NCI-H1092 (cell line): ENCODE measurements around the gene C3orf49.

ENCODE experiments used
- DNase-seq: peaks from one replicate; lab custom pipeline; 2025; lab: John Stamatoyannopoulos, UW

C3orf49 gene

GRCh38 chr3:63851287-63851686 is 32.2 kb downstream of the C3orf49 start:
- DNase-seq, result no peak

GRCh38 chr3:63853106-63853505 is 34.0 kb downstream of the C3orf49 start:
- no peak for DNase-seq

GRCh38 chr3:63855333-63855940 is 36.3 kb downstream of the C3orf49 start:
- DNase-seq, result no peak

GRCh38 chr3:63857311-63857710 is 38.2 kb downstream of the C3orf49 start:
- no peak for DNase-seq

- DNase-seq, result no peak
Measured at GRCh38 chr3:63860776-63861175, 41.7 kb downstream of the C3orf49 start.

- no peak for DNase-seq
Measured at GRCh38 chr3:63861306-63861705, 42.2 kb downstream of the C3orf49 start.

- DNase-seq, result no peak
Measured at GRCh38 chr3:63862804-63863149, 43.7 kb downstream of the C3orf49 start.

GRCh38 chr3:63863150-63864007 is 44.3 kb downstream of the C3orf49 start, which contains the start of the genes ATXN7 and THOC7:
TSS of gene ATXN7 (plus strand) at chr3:63863867. CDS start at chr3:63912599, 48,732 bp downstream.
TSS of gene THOC7 (minus strand) at chr3:63863805. CDS start at chr3:63863790, 15 bp downstream.
- DNase-seq, result peak; percentile 13

GRCh38 chr3:63864008-63864964 is 45.2 kb downstream of the C3orf49 start:
- no peak for DNase-seq

- no peak for DNase-seq
Measured at GRCh38 chr3:63864965-63865327, 45.8 kb downstream of the C3orf49 start.

- DNase-seq, result no peak
Measured at GRCh38 chr3:63867225-63867624, 48.1 kb downstream of the C3orf49 start.

- no peak for DNase-seq
Measured at GRCh38 chr3:63869940-63870614, 51.0 kb downstream of the C3orf49 start.

GRCh38 chr3:63870615-63871005 is 51.5 kb downstream of the C3orf49 start:
- DNase-seq, result no peak

- no peak for DNase-seq
Measured at GRCh38 chr3:63872135-63872924, 53.2 kb downstream of the C3orf49 start.

- DNase-seq, result no peak
Measured at GRCh38 chr3:63874769-63875168, 55.7 kb downstream of the C3orf49 start.

GRCh38 chr3:63875510-63875909 is 56.4 kb downstream of the C3orf49 start:
- DNase-seq, result no peak

GRCh38 chr3:63876260-63876659 is 57.2 kb downstream of the C3orf49 start:
- DNase-seq, result no peak

GRCh38 chr3:63877737-63878393 is 58.8 kb downstream of the C3orf49 start:
- no peak for DNase-seq

- no peak for DNase-seq
Measured at GRCh38 chr3:63878394-63879060, 59.4 kb downstream of the C3orf49 start.

GRCh38 chr3:63880653-63881052 is 61.6 kb downstream of the C3orf49 start:
- no peak for DNase-seq
